HEK293 (cell line): ENCODE data around the gene LGALSL.

ENCODE experiments used
- CTCF ChIA-PET: fragments of 350-600 bp; formaldehyde crosslinking; extraction: SDS; loops from one replicate; lab custom pipeline; 2021; ENCODE audit warnings: antibody characterized with exemption; lab: Yijun Ruan, JAX
- POLR2A ChIA-PET: fragments of 300-600 bp; formaldehyde crosslinking; extraction: SDS; loops from one replicate; lab custom pipeline; 2020; ENCODE audit warnings: antibody characterized with exemption, inconsistent platforms; lab: Yijun Ruan, JAX
- H3K27ac ChIP-seq: fragments of 200-500 bp; sonication (Bioruptor generic); 2 replicates; pipeline ENCODE4 v1.5.1; 2014; ENCODE audit warnings: low read depth, low read length, control low read depth, inconsistent platforms; ENCODE audit errors: extremely low read depth
- H3K36me3 ChIP-seq, 2 experiments: fragments of 200-500 bp in 1 of 2; sonication (Bioruptor generic) in 1 of 2; 1 replicate in 1 of 2; 2 replicates in 1 of 2; pipeline ENCODE4 v1.5.1; 2014 to 2017; ENCODE audit warnings: inconsistent platforms in 2 of 2, low read length in 2 of 2; ENCODE audit not compliant: control insufficient read depth in 2 of 2, insufficient read depth in 1 of 2
- H3K4me1 ChIP-seq: fragments of 200-500 bp; sonication (Bioruptor generic); 2 replicates; pipeline ENCODE4 v1.5.1; 2014; ENCODE audit warnings: mild to moderate bottlenecking, low read length, inconsistent platforms; ENCODE audit not compliant: control insufficient read depth, insufficient read depth
- H3K4me3 ChIP-seq: 2 replicates; pipeline ENCODE4 v1.5.1; 2011; ENCODE audit warnings: low read depth, mild to moderate bottlenecking, control low read depth, low read length, moderate library complexity
- H3K9me3 ChIP-seq: fragments of 200-500 bp; sonication (Bioruptor generic); 2 replicates; pipeline ENCODE4 v1.5.1; 2014; ENCODE audit warnings: low read depth, low read length, inconsistent platforms; ENCODE audit not compliant: control insufficient read depth, insufficient read depth
- GLIS1 ChIP-seq: fragments of 450-650 bp; formaldehyde crosslinking; IDR thresholded peaks from 2 replicates; pipeline ENCODE4 v1.5.1; 2016; ENCODE audit warnings: missing biosample characterization, missing genetic modification characterization
- HOXA7 ChIP-seq: sonication (generic); formaldehyde crosslinking; IDR thresholded peaks from 2 replicates; pipeline ENCODE4 v1.8.1; 2022; ENCODE audit warnings: missing genetic modification reagents, borderline replicate concordance
- MYNN ChIP-seq: fragments of 450-650 bp; formaldehyde crosslinking; IDR thresholded peaks from 2 replicates; pipeline ENCODE4 v1.5.1; 2016; ENCODE audit warnings: missing biosample characterization, missing genetic modification characterization, borderline replicate concordance
- RBAK ChIP-seq: fragments of 450-650 bp; formaldehyde crosslinking; IDR thresholded peaks from 2 replicates; pipeline ENCODE4 v1.5.1; 2016; ENCODE audit warnings: missing biosample characterization, missing genetic modification characterization
- SCRT2 ChIP-seq: fragments of 450-650 bp; formaldehyde crosslinking; IDR thresholded peaks from 2 replicates; pipeline ENCODE4 v1.5.1; 2016; ENCODE audit warnings: missing biosample characterization, missing genetic modification characterization
- ZBTB1 ChIP-seq: fragments of 450-650 bp; formaldehyde crosslinking; IDR thresholded peaks from 2 replicates; pipeline ENCODE4 v1.5.1; 2016; ENCODE audit warnings: missing biosample characterization, missing genetic modification characterization
- ZBTB17 ChIP-seq: fragments of 450-650 bp; formaldehyde crosslinking; IDR thresholded peaks from 2 replicates; pipeline ENCODE4 v1.5.1; 2016; ENCODE audit warnings: missing biosample characterization, missing genetic modification characterization
- ZNF138 ChIP-seq: fragments of 450-650 bp; formaldehyde crosslinking; IDR thresholded peaks from 2 replicates; pipeline ENCODE4 v1.5.1; 2016; ENCODE audit warnings: missing biosample characterization, missing genetic modification characterization, borderline replicate concordance
- ZNF174 ChIP-seq: fragments of 450-650 bp; formaldehyde crosslinking; IDR thresholded peaks from 2 replicates; pipeline ENCODE4 v1.5.0; 2017; ENCODE audit warnings: missing biosample characterization, mild to moderate bottlenecking, missing genetic modification characterization
- ZNF350 ChIP-seq: fragments of 450-650 bp; formaldehyde crosslinking; IDR thresholded peaks from 2 replicates; pipeline ENCODE4 v1.5.0; 2017; ENCODE audit warnings: missing biosample characterization, mild to moderate bottlenecking, missing genetic modification characterization
- ZNF654 ChIP-seq: fragments of 450-650 bp; formaldehyde crosslinking; IDR thresholded peaks from 2 replicates; pipeline ENCODE4 v1.5.1; 2016; ENCODE audit warnings: low read depth, missing biosample characterization, missing genetic modification characterization
- ZNF658 ChIP-seq: fragments of 450-650 bp; formaldehyde crosslinking; IDR thresholded peaks from 2 replicates; pipeline ENCODE4; 2016; ENCODE audit warnings: missing biosample characterization, missing genetic modification characterization
- ZNF843 ChIP-seq: fragments of 450-650 bp; formaldehyde crosslinking; IDR thresholded peaks from 2 replicates; pipeline ENCODE4 v1.5.1; 2016; ENCODE audit warnings: missing biosample characterization, missing genetic modification characterization
- TF ChIP-seq, protein P1 (sequence below): fragments of 450-650 bp; formaldehyde crosslinking; IDR thresholded peaks from 2 replicates; pipeline ENCODE4 v1.5.1; 2017; ENCODE audit warnings: missing biosample characterization, missing genetic modification characterization
- TF ChIP-seq, protein P2 (sequence below): fragments of 450-650 bp; formaldehyde crosslinking; conservative IDR thresholded peaks from 2 replicates; pipeline ENCODE4 v1.5.1; 2016; ENCODE audit warnings: low read depth, missing biosample characterization, missing genetic modification characterization

The LGALSL gene

DNA sequence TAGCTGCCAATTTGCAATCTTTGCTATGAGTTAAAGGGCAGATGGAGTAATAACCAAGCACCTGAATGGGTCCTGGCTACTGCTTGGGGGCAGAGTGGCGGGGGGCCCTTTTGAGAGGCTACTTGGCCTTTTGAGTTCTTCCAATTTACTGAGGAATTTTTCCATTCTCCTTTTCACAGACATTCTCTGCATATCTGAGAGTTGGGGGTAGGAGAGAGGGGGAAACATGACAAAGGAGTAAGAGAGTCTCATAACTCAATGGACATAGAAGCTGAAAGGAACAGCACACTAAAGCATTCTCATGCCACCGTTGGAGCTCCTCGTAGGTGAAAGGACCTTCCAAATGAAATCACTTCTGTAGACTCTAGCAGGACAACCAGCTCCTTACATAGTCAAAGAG, 16.1 kb downstream of the LGALSL start:
- TF ChIP-seq, protein P1, sequence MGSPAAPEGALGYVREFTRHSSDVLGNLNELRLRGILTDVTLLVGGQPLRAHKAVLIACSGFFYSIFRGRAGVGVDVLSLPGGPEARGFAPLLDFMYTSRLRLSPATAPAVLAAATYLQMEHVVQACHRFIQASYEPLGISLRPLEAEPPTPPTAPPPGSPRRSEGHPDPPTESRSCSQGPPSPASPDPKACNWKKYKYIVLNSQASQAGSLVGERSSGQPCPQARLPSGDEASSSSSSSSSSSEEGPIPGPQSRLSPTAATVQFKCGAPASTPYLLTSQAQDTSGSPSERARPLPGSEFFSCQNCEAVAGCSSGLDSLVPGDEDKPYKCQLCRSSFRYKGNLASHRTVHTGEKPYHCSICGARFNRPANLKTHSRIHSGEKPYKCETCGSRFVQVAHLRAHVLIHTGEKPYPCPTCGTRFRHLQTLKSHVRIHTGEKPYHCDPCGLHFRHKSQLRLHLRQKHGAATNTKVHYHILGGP (tag by site-specific recombination): no peak
- Histone ChIP-seq H3K27ac (no peak overlapping the region), H3K4me3 (no peak overlapping the region), H3K9me3 (no peaks in the 10 kb centered on the region), H3K36me3 (no peaks in the 10 kb centered on the region), H3K4me1 (no peaks in the 10 kb centered on the region)
- POLR2A ChIA-PET: no interaction called here
- CTCF ChIA-PET: interaction anchor here (1.2 to 1.7 kb wide), 3 partner anchors 12 to 139 kb away, joined by 5 to 12 read pairs (median 7); no protein-coding TSS in a partner anchor

DNA sequence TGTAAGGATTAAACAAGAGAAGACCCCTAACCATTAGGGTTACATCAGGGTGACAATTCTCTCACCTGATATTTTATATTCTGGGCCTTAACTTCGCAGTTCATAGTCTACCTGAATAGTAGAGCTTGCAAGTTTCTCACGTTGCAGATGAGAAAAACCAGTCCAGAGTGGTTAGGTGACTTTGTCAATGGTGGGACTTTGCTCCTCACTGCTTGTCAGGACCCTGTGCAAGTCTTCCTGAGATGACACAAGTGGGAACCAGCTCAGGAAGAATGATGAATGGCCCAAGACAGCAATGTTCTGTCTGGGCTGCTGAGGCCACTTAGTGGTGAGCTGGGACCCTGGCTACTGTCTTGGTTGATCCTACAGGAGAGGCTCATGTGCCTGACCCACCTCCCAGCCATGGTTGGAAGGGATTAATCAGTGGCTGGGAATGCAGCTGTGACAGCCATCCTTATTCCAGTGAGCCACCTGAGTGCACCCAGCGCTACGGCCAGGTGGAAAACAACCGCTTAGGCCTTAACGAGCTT, 16.9 kb downstream of the LGALSL start:
- Histone ChIP-seq H3K27ac (no peak overlapping the region), H3K4me3 (no peak overlapping the region), H3K9me3 (no peaks in the 10 kb centered on the region), H3K4me1 (no peaks in the 10 kb centered on the region), H3K36me3 (no peaks in the 10 kb centered on the region)
- ChIA-PET POLR2A (interaction anchor here (0.6 kb wide), 1 partner anchor 9 kb away, joined by 4 read pairs; no protein-coding TSS in a partner anchor), CTCF (interaction anchor here (1.2 to 1.7 kb wide), 4 partner anchors 12 to 140 kb away, joined by 4 to 12 read pairs (median 6); no protein-coding TSS in a partner anchor)
- TF ChIP-seq ZNF174 (tag by site-specific recombination): no peak
- TF ChIP-seq RBAK (tag by site-specific recombination): no peak
- TF ChIP-seq SCRT2 (tag by site-specific recombination): no peak
- no peak for TF ChIP-seq ZNF138 (tag by site-specific recombination)
- no peak for TF ChIP-seq ZNF654 (tag by site-specific recombination)
- TF ChIP-seq HOXA7: no peak
- TF ChIP-seq, protein P2, sequence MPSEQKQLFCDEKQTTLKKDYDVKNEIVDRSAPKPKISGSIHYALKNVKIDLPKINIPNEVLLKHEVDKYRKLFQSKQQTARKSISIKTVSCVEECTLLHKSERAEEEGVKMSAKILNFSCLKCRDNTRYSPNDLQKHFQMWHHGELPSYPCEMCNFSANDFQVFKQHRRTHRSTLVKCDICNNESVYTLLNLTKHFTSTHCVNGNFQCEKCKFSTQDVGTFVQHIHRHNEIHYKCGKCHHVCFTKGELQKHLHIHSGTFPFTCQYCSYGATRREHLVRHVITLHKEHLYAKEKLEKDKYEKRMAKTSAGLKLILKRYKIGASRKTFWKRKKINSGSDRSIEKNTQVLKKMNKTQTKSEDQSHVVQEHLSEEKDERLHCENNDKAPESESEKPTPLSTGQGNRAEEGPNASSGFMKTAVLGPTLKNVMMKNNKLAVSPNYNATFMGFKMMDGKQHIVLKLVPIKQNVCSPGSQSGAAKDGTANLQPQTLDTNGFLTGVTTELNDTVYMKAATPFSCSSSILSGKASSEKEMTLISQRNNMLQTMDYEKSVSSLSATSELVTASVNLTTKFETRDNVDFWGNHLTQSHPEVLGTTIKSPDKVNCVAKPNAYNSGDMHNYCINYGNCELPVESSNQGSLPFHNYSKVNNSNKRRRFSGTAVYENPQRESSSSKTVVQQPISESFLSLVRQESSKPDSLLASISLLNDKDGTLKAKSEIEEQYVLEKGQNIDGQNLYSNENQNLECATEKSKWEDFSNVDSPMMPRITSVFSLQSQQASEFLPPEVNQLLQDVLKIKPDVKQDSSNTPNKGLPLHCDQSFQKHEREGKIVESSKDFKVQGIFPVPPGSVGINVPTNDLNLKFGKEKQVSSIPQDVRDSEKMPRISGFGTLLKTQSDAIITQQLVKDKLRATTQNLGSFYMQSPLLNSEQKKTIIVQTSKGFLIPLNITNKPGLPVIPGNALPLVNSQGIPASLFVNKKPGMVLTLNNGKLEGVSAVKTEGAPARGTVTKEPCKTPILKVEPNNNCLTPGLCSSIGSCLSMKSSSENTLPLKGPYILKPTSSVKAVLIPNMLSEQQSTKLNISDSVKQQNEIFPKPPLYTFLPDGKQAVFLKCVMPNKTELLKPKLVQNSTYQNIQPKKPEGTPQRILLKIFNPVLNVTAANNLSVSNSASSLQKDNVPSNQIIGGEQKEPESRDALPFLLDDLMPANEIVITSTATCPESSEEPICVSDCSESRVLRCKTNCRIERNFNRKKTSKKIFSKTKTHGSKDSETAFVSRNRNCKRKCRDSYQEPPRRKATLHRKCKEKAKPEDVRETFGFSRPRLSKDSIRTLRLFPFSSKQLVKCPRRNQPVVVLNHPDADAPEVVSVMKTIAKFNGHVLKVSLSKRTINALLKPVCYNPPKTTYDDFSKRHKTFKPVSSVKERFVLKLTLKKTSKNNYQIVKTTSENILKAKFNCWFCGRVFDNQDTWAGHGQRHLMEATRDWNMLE: no peak
- TF ChIP-seq ZNF658 (tag by site-specific recombination): no peak
- TF ChIP-seq ZNF843 (tag by site-specific recombination): no peak
- TF ChIP-seq ZNF350 (tag by site-specific recombination): no peak

DNA sequence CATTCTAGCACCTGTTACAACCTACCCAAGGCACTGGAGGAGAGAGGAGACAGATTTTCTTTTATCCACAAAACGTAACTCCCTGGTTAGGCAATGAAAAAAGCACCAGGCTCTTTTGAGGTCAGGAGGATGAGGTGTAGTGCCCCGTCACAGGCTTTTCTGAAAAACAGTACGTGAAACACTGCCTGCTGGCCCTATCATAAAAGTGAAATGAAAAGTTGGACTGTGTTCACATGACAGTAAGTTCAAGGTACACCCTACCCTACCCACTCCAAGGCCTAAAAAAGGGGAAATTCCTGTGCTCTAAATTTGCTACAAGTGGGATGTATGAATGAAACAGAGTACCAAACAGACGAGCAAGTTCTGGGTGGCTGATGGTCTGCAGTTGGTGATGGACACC, 17.6 kb downstream of the LGALSL start:
- TF ChIP-seq GLIS1 (no peak), ZBTB17 (tag by site-specific recombination) (no peak), MYNN (no peak), ZNF174 (tag by site-specific recombination) (no peak), ZBTB1 (tag by site-specific recombination) (no peak)

More for the DNA sequence above, 17.6 kb downstream of the LGALSL start:
- H3K9me3 ChIP-seq: no peaks in the 10 kb centered on the region
- no peak overlapping the region for H3K27ac ChIP-seq
- ChIA-PET CTCF (interaction anchor here (1.1 to 1.7 kb wide), 4 partner anchors 13 to 140 kb away, joined by 3 to 12 read pairs (median 6); no protein-coding TSS in a partner anchor), POLR2A (no interaction called here)
- no peak overlapping the region for H3K4me3 ChIP-seq
- H3K36me3 ChIP-seq: no peaks in the 10 kb centered on the region
- H3K4me1 ChIP-seq: no peaks in the 10 kb centered on the region
